Stimulated activated CD8-positive, alpha-beta memory T cell treated with anti-CD3 and anti-CD28 coated beads, Interleukin-4, amount 100 ng/mL, for 4 hours (primary cell): ENCODE data around the gene THSD4.
"Not testable (repeated sequence)": the region's sequence is repeated elsewhere in the genome, so short reads cannot be mapped to it uniquely, and the experiment has no call there.

Experiments
- DNase-seq, 2 donors: peaks; one replicate each; pipeline ENCODE4 v3.0.0-alpha.2; 2020; ENCODE audit warnings: low read depth in 2 of 2, low spot score in 1 of 2

The THSD4 gene

DNA sequence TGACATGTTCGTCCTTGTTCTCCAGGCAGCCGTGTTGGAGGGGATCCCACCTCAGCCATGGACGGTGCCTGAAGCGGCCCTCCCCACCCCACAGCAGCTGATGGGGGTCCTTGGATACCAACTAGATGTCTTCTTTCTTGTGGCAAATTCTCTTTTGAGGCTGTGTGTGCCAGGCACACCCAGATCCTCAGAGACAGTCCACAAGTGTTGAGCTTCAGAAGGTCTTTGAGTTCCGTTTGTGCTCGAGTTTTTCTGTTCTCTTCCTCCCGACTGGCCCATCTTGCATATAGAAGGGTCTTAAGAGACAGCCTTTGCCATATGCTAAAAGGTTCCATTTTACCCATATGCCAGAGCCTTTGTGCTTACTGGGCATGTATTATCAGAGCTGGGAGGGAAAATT is 227.4 kb downstream of the THSD4 start:
- DNase-seq, result no peak

GRCh38 chr15:71344316-71344715 is 229.0 kb downstream of the THSD4 start:
- no peak for DNase-seq

DNA sequence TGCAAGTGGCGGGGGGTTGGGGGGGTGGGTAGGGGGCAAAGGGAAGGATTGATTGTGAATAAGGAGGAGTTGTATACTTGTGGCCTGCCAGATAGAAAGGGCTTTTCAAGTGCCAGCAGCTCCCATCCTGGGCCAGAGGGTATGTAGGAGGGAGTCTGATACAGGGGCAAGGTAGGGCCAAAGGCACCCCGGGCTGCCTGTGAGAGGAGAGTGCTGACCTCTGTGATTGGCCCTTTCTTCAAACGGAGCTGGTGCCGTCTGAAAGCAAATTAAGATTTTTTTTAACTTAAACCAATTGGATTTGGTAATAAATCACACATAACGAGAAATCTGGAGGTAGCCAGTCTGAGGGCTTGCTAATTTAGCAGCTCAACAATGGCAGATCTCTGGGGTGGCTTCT is 229.9 kb downstream of the THSD4 start:
- DNase-seq, result no peak

DNA sequence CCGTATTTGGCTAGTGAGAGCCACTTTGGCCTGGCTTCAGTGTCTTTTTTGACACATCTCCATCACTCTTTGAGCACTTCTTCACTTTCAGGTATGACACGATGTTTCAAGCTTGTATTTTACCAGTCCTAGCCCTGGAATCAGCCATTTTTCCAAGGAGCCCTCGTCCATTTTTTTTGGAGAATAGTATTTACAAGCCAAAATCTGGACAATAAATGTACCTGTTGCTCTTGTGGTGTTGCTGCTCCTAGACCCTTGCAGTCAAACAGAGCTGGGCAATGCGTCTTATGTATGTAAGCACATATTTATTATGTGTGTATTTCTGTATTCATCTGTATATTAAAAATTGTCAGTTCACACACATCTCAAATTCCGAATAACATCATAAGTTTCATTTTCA is 231.2 kb downstream of the THSD4 start:
- DNase-seq, result no peak

GRCh38 chr15:71348597-71348996 is 233.3 kb downstream of the THSD4 start:
- DNase-seq, result no peak

DNA sequence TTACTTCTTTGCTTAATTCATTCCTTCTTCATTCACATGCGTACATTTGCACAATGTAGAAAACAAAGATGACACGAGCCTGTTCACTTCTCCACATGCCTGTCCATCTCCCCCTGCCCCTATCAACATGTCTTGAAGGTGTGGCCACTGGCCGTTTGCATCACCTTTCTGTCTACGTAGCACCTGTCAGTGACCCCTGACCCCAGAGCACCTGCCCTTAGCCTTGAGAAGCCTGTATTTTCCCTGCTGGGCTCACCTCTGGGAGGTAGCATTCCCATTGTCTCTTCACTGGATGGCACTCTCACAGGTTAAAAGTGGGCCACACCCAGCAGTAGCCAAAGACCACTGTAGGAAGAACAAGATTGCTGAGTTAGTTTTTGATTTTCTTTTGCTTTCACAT is 234.1 kb downstream of the THSD4 start:
- DNase-seq, result no peak

DNA sequence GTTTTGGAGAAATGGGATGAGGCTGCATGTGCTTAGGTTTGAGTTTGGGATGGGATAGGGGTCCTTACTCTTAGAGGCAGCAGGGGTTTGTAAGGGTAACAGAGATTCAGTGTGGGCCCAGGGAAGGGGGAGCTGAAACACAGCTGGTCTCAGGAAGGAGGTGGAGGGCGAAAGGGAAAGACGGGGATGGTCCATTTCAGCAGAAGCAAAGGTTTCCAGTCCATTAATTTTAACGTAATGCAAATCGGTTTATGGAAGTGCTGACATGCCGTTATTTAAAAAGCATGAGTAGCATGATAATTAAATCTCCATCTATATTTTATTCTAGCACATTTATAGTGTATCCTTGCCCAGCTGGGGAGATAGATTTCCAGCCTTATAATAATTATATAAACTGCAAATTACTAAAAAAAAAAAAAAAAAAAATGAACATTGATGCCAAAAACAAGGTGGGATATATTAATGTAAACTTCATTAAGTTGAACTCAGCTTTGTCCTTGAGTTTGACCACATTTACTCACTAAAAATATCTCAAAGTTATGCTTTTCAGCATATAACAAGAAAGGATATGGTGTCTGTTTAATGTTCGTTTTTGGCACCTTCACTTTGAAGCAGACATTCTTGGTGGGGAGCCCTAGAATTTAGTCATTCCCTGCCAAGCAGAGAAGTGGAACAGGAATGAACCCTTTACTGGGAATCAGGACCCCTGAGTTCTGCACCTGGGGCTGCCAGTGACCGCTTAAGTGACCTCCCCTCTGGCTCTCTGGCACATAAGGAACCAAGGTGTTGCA is 234.7 kb downstream of the THSD4 start:
- no peak for DNase-seq

- no peak for DNase-seq
These were observed 235.5 kb downstream of the THSD4 start for GRCh38 chr15:71350622-71351378.

GRCh38 chr15:71352125-71352524 is 236.9 kb downstream of the THSD4 start:
- DNase-seq, result no peak

DNA sequence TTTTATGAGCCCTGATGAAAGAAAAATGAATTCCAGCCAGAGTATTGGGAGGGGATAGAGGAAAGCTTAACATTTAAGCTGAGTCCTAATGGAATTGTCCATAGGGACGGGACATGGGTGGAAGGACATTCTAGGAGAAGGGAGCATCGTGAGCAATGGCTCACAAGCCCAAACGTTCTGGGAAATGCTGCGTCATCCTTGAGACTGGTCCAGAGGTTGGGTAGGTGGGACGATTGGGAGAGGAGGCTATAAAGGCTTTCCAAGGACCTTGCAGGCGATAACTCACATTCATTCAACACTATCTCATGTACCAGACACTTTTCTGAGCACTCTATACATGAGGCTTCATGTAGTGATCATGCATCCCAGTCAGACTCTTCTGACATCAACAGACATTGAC is 237.5 kb downstream of the THSD4 start:
- DNase-seq, result no peak

- DNase-seq, result no peak
These were observed 237.9 kb downstream of the THSD4 start for GRCh38 chr15:71353171-71353570.

DNA sequence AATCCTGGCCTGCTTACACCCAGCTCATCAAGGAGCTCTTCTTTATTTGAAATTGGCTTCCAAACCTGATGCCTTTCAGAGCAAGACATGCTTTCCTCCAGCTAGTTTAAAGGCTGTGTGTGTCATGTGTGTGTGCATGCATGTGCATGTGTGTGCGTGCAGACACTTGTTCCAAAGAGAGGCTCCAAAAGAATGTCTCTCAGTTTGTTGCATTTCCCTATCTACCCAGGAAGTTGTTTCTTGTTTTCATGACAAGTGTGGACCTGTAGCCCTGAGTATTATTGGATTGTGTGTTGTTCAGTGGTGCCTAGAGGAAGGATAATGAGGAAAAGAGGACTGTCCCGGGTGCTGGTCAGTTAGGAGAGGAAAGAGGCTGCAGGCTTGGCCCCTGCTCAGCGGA is 240.0 kb downstream of the THSD4 start:
- DNase-seq, result no peak

DNA sequence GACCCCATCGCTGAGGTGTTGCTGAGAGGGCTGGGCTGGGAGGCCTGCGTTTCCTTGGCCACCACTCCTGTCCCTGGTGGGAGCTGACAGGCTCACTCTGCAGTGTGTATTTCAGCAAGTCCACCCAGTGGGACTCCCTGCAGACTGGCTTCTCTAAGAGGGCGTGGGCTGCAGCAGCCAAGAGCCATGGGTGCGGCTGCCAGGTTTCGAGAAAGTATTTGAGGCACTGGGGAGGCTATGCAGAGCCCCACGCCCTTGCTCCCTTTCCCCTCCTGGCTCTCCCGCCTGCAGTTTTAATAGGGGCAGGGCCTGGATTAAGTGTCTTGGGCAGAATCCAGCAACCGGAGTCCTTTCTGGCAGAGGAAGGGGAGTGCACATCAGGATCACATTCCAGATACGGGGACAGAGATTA is 242.1 kb downstream of the THSD4 start:
- no peak for DNase-seq

- DNase-seq, result no peak
These were observed 242.7 kb downstream of the THSD4 start for GRCh38 chr15:71357967-71358366.

GRCh38 chr15:71359246-71359645 is 244.0 kb downstream of the THSD4 start:
- no peak for DNase-seq

DNA sequence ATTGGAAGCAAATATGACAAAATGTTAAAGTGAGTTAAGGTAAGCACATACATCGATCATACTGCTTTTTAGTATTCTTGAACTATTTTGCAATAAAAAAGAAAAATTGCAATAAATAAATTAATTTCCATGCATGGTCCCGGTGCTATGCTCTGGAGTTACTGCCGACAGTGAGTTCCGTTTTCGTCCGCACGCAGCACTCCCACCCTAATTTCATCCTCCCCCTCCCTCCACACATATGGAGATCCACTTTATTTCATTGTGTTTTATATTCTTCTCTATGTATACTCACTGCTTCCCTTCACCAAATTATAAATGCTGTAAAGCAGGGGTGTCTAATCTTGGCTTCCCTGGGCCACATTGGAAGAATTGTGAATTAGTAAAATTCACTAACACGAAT is 247.3 kb downstream of the THSD4 start:
- no peak for DNase-seq

GRCh38 chr15:71362987-71363968 is 248.0 kb downstream of the THSD4 start:
- DNase-seq, result no peak

DNA sequence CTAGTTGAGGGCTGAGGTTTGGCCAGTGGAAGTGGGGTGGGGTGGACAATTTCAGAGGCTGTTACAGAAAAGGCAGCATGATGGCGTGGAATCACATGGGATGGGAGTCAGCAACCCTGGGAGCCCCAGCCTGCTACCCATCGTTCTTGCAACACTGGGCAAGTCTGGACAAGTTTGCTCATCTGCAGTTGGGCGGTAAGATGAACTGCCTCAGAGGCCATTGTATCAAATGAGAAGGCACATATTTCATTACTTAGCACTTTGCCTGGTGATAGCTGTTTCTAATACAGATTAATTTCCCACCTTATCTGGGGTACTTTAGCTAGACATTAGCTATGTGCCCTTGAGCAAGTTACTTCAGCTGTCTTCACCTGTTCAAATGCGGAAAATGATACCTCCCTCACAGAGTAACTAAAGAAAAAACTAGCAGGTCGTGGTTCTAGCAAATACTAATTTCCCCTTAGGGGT is 248.9 kb downstream of the THSD4 start:
- DNase-seq, result no peak

- DNase-seq, result no peak
These were observed 251.3 kb downstream of the THSD4 start for GRCh38 chr15:71366522-71366921.

DNA sequence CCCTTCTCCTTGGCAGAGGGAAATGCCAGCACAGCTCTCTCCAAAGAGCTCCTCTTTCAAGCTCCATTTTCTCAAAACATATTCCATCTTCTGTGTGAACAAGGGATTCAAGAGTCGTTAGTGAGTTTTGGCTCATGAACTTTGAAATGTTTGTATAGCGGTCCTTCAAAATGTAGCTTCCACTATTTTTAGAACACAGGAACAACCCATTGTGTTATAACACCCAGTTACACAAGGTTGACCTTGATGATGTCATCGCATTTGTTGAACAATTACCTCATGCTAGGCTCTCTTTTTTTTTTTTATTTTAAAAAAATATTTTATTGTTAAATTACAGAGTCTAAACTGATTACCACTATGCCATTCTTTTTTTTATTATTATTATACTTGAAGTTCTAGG is 251.7 kb downstream of the THSD4 start:
- no peak for DNase-seq

DNA sequence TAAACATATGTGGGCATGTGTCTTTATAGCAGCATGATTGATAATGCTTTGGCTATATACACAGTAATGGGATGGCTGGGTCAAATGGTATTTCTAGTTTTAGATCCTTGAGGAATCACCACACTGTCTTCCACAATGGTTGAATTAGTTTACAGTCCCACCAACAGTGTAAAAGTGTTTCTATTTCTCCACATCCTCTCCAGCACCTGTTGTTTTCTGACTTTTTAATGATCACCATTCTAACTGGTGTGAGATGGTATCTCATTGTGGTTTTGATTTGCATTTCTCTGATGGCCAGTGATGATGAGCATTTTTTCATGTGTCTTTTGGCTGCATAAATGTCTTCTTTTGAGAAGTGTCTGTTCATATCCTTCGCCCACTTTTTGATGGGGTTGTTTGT is 252.5 kb downstream of the THSD4 start:
- DNase-seq, result not testable (repeated sequence)
